Measurements from ENCODE around the gene IGFBP2.

Gene IGFBP2

GRCh38 chr2:216694082-216694825, 61.0 kb downstream of the IGFBP2 start:
- no peak for TF ChIP-seq CTCF (IDR thresholded peaks at IDR 0.05; ENCODE audit: extremely low read depth, missing control alignments)
- no peak for DNase-seq (ENCODE audit: low spot score)

GRCh38 chr2:216694826-216695217, 61.6 kb downstream of the IGFBP2 start:
- TF ChIP-seq CTCF (IDR thresholded peaks at IDR 0.05; ENCODE audit: extremely low read depth, missing control alignments) = no peak
- DNase-seq (ENCODE audit: low spot score) = no peak

DNA sequence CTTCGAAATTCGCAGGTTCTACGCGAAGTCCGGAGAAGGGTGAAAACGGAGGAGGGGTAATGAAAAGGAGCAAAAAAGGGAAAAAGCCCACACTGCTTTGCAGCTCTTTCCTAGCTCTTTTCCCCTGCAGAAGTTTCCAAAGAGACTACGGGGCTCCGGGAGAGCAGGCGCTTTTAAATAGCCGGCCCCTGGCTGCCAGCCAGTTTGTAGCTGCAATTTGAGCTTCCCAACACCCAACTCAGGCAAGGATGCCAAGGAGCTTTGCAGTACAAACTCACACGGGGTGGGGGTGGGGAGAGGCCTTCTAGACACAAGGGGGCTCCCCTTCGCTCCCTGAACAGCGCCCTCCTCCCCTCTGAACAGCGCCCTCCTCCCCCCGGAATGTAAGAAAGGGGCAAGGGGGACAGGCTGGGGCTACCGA, 62.2 kb downstream of the IGFBP2 start, which contains the start of gene IGFBP5:
TSS of gene IGFBP5 (minus strand) at position 149 of the 421 bp plus-strand sequence. CDS start 774 bp downstream, outside the sequence.
- no peak for TF ChIP-seq CTCF (IDR thresholded peaks at IDR 0.05; ENCODE audit: extremely low read depth, missing control alignments)

DNA sequence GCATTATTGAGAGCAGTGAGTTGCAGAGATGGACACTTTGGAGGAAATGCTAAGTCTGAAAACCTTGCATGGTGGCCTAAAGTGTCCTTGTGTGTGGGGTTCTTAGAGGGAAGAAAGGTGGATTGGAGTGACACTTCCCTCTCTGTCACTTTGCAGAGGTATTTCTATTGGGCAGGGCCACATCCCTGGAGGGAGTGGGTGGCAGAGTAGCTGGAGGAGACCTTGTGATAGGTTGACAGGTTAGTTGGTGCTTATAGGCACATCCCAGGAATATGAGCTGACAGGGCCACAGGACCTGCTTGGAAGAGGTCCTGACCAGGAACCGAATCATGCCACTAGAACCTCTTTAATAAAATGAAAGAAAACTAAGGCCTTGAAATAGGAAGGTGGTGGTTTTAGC, 63.1 kb downstream of the IGFBP2 start:
- no peak for TF ChIP-seq CTCF (IDR thresholded peaks at IDR 0.05; ENCODE audit: extremely low read depth, missing control alignments)
- DNase-seq (ENCODE audit: low spot score) = no peak

More for the DNA sequence above, 62.2 kb downstream of the IGFBP2 start, which contains the start of gene IGFBP5:
- DNase-seq (ENCODE audit: low spot score) = no peak

DNA sequence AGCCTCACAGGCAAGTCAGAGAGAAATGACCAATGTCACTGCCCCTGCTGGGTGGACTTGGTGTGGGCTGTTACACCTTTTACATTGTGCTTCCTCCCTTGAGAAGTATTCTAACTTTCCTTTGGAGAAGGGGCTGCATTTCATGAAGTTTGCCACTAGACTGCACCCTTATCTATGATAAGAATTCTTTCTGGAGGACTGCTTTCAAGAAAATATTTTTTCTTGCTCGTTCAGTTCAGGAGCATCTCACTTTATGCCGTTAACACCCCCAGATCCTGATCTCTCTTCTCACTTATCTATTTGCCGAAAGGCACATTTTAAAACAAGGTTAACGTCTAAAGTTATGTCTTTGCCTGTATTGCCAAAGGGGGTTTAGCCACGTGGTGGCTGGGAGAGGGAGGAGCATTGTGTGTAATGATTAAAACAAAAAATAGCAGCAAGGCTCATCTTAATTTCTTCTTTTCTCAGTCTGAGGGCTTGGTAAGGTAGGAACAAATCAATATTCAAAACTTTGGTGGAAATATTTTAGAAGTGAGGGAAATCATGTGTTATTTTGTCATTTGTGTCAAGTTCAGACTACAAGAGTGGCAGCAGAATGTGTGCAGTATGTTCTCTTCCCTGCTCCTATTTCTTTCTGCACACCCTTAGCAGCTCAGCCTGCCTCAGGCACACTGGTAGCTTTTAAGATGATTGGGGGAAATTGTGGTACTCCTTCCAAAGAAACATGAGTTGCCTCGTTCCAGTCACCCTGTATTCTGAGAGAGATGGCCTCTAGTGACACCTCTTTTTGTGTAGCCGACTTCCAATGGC, 63.7 kb downstream of the IGFBP2 start:
- DNase-seq (ENCODE audit: low spot score) = no peak
- TF ChIP-seq CTCF (IDR thresholded peaks at IDR 0.05; ENCODE audit: extremely low read depth, missing control alignments) = no peak

- no peak for TF ChIP-seq CTCF (IDR thresholded peaks at IDR 0.05; ENCODE audit: extremely low read depth, missing control alignments)
- no peak for DNase-seq (ENCODE audit: low spot score)
Observed at GRCh38 chr2:216698293-216698692, 65.1 kb downstream of the IGFBP2 start.

DNA sequence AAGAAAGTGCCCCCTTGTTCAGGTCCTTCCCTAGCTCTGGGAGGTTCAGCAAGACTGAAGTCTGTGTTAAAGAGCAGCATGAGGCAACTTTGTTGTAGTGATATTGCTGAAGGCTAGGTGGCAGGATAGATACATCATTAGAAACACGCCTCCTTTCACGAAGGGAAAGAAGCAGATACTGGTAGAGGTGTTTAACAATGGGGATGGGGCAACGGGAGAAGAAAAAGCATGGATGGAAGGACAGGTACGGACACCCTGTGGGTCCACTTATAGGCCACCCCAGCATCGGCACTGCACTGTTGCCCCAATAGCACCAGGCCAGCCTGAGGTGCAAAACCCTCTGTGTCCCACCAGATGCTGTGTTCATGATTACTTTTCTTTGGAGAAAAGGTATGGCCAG, 65.7 kb downstream of the IGFBP2 start:
- DNase-seq (ENCODE audit: low spot score) = peak; percentile 67
- TF ChIP-seq CTCF (IDR thresholded peaks at IDR 0.05; ENCODE audit: extremely low read depth, missing control alignments) = peak; percentile 32
